HG03159 (cell line): ENCODE data around the gene NPC1L1.
A peak's percentile ranks its signal among the peaks of the same experiment; 100 is the strongest.
"Not testable (repeated sequence)": the region's sequence is repeated elsewhere in the genome, so short reads cannot be mapped to it uniquely, and the experiment has no call there.

ENCODE experiments used
- ATAC-seq: cut with Tn5 transposase; IDR thresholded peaks from one replicate; pipeline ENCODE4 v1.9.1; 2021; ENCODE audit warnings: mild to moderate bottlenecking, moderate library complexity; ENCODE audit not compliant: unreplicated experiment

Gene NPC1L1

GRCh38 chr7:44506592-44507288 is 34.4 kb downstream of the NPC1L1 start:
- ATAC-seq, result not testable (repeated sequence)

- no peak for ATAC-seq
Measured at GRCh38 chr7:44505595-44505994, 35.5 kb downstream of the NPC1L1 start.

GRCh38 chr7:44498230-44498954 is 42.7 kb downstream of the NPC1L1 start:
- no peak for ATAC-seq

- no peak for ATAC-seq
Measured at GRCh38 chr7:44497155-44498027, 43.7 kb downstream of the NPC1L1 start.

GRCh38 chr7:44496385-44496784 is 44.7 kb downstream of the NPC1L1 start:
- no peak for ATAC-seq

- no peak for ATAC-seq
Measured at GRCh38 chr7:44494960-44495359, 46.2 kb downstream of the NPC1L1 start.

- ATAC-seq, result no peak
Measured at GRCh38 chr7:44491229-44491628, 49.9 kb downstream of the NPC1L1 start.

- ATAC-seq, result peak; percentile 91
Measured at GRCh38 chr7:44490351-44491200, 50.6 kb downstream of the NPC1L1 start, which contains the start of gene NUDCD3. Gene NUDCD3, minus strand, starts transcription at chr7:44490658. Its CDS starts 58 bp downstream, at chr7:44490600.

- ATAC-seq, result peak; percentile 29
Measured at GRCh38 chr7:44489955-44490350, 51.2 kb downstream of the NPC1L1 start.

- ATAC-seq, result no peak
Measured at GRCh38 chr7:44488955-44489354, 52.2 kb downstream of the NPC1L1 start.

GRCh38 chr7:44486693-44487092 is 54.4 kb downstream of the NPC1L1 start:
- ATAC-seq, result no peak

GRCh38 chr7:44486001-44486400 is 55.1 kb downstream of the NPC1L1 start:
- ATAC-seq, result no peak

- ATAC-seq, result no peak
Measured at GRCh38 chr7:44484482-44485313, 56.4 kb downstream of the NPC1L1 start.

GRCh38 chr7:44482502-44483485 is 58.3 kb downstream of the NPC1L1 start:
- ATAC-seq, result no peak

GRCh38 chr7:44477938-44478337 is 63.2 kb downstream of the NPC1L1 start:
- no peak for ATAC-seq

- ATAC-seq, result peak; percentile 86
Measured at GRCh38 chr7:44477063-44477830, 63.9 kb downstream of the NPC1L1 start.

- ATAC-seq, result no peak
Measured at GRCh38 chr7:44476313-44476712, 64.8 kb downstream of the NPC1L1 start.

GRCh38 chr7:44473295-44473694 is 67.8 kb downstream of the NPC1L1 start:
- no peak for ATAC-seq
